Stimulated activated CD8-positive, alpha-beta memory T cell treated with anti-CD3 and anti-CD28 coated beads, Interleukin-4, amount 100 ng/mL, for 24 hours (primary cell): Measurements from ENCODE around the gene WFDC10B.
"Not testable (repeated sequence)": the region's sequence is repeated elsewhere in the genome, so short reads cannot be mapped to it uniquely, and the experiment has no call there.

Experiments
- DNase-seq: peaks from one replicate; pipeline ENCODE4 v3.0.0-alpha.2; 2020; ENCODE audit warnings: low read depth

The WFDC10B gene

DNA sequence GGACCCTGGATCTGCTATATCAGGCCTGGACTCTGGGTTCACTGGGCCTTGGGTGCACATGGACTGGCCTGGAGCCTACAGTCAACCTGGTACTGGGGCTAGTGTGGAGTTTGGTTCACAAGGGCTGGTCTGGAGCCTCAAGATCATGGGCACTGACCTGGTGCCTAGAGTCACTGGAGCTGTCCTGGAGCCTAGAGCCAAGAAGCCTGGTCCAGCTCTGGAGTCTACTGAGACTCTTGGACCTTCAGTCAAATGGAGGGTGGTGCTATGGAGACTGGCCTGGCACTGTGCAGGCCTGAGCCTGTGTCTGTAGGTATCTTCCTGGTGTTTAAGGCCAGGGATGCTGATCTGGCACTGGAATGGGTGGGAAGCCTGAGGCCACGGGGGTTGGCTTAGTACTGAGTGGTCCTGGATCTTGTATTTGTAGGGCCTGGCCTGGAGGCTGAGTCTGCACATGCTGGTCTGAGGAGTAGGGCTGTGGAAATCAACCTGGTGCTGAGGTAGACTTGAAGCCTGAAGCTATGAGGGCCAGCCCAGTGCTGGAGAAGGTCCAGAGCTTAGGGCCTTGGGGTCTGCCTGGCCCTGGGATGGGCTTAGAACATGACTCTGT, 57.3 kb downstream of the WFDC10B start:
- DNase-seq, result no peak

DNA sequence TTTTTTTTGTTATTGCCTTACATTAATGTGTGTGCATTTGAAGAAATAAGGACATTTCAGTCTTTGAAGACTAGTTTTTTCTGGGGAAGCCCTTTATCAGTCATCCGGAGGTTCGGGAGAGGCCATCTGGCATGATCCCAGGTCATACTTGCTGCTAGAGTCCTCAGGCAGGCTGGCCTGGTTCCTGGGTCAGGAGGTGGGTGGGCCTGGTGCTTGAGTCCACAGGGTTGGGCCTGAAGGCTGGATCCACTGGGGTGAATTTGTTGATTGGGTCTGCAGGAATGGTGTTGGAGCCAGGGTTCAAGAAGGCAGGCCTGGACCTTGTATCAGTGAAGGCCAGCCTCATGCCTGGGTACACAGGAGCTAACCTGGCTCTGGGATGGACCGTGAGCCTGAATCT, 57.9 kb downstream of the WFDC10B start:
- no peak for DNase-seq

DNA sequence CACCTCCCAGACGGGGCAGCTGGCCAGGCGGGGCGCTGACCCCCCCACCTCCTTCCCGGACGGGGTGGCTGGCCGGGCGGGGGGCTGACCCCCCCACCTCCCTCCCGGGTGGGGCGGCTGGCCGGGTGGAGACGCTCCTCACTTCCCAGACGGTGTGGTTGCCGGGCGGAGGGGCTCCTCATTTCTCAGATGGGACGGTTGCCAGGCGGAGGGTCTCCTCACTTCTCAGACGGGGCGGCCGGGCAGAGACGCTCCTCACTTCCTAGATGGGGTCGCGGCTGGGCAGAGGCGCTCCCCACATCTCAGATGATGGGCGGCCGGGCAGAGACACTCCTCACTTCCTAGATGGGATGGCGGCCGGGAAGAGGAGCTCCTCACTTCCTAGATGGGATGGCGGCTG, 59.0 kb downstream of the WFDC10B start:
- DNase-seq, result not testable (repeated sequence)

DNA sequence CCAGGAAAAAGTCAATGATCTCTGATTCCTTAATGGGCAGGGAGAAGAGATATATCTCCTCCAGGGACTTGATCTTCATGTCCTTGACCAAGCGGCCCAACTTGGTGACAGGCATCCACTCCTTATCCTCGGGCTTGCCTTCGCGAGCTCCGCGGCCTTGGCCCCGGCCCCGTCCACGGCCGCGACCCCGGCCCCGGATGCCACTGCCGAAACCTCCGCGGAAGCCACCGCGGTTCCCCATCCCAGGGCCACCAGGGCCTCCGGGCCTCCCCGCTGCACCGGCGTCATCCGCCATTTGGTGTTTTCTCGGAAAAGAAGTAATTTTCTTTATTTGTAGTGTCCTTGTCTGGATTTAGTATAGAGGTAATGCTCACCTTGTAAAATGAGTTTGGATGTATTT, 63.7 kb downstream of the WFDC10B start:
- not testable (repeated sequence) for DNase-seq

DNA sequence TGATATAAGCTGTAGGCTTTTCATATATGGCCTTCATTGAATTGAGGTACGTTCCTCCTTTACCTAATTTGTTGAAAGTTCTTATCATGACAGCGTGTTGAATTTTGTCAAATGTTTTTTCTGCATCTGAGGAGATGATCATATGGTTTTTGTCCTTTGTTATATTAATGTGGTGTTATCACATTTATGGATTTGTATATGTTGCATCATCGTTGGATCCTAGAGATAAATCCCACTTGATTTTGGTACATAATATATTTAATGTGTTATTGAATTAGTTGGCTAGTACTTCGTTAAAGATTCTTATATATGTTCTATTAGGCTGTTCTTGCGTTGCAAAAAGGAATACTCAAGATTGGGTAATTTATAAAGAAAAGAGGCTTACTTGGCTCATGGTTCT, 65.1 kb downstream of the WFDC10B start:
- no peak for DNase-seq

DNA sequence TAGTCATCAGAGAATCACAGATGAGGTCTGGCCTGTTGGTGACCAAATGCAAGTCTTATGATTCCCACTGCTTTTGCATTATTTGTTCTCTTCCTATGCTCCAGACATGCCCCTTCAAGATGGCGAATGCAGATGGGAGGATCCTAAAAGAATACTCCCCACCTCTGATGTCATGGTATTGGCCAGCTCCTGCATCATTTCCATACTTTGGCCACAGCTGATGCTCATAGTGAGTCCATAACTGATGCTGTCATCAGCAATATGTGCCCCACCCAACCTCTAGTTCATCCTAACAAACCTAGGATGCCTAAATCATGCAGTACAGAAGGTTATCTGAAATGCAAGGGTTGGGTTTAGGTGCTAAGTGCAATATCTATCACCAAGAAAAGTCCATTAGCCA, 68.3 kb downstream of the WFDC10B start:
- no peak for DNase-seq
